ENCODE results near the gene PIGV.

The PIGV gene

GRCh38 chr1:26787381-26787705, 407 bp upstream of the PIGV start:
- peaks cover 47% of the 10 kb centered on the region for H3F3A ChIP-seq (ENCODE audit: control insufficient read depth, insufficient read depth)

GRCh38 chr1:26788515-26788785, 700 bp downstream of the PIGV start:
- Histone ChIP-seq H3K4me3 (ENCODE audit: low read length) (peak overlapping the region; percentile 90), H3K4me2 (ENCODE audit: low read length) (peak overlapping the region; percentile 76), H3K4me1 (ENCODE audit: control insufficient read depth, low read length) (peaks cover 53% of the 10 kb centered on the region), H3K27me3 (ENCODE audit: control insufficient read depth, low read length) (no peaks in the 10 kb centered on the region), H4K20me1 (ENCODE audit: control insufficient read depth, insufficient read depth, low read depth, low read length) (no peaks in the 10 kb centered on the region), H3K9me2 (replicated peaks; ENCODE audit: control insufficient read depth, low read length) (no peaks in the 10 kb centered on the region), H3K79me2 (ENCODE audit: control insufficient read depth, low read length) (peaks cover 11% of the 10 kb centered on the region), H3K36me3 (ENCODE audit: control insufficient read depth, low read length) (peaks cover 11% of the 10 kb centered on the region; the same call in 1 of the 2 replicates), H3F3A (ENCODE audit: control insufficient read depth, insufficient read depth) (peaks cover 36% of the 10 kb centered on the region), H3K27ac (ENCODE audit: low read depth, low read length) (peak overlapping the region; percentile 92), H3K9me3 (ENCODE audit: control insufficient read depth, insufficient read depth, low read length) (no peaks in the 10 kb centered on the region)
- TF ChIP-seq, protein P1, sequence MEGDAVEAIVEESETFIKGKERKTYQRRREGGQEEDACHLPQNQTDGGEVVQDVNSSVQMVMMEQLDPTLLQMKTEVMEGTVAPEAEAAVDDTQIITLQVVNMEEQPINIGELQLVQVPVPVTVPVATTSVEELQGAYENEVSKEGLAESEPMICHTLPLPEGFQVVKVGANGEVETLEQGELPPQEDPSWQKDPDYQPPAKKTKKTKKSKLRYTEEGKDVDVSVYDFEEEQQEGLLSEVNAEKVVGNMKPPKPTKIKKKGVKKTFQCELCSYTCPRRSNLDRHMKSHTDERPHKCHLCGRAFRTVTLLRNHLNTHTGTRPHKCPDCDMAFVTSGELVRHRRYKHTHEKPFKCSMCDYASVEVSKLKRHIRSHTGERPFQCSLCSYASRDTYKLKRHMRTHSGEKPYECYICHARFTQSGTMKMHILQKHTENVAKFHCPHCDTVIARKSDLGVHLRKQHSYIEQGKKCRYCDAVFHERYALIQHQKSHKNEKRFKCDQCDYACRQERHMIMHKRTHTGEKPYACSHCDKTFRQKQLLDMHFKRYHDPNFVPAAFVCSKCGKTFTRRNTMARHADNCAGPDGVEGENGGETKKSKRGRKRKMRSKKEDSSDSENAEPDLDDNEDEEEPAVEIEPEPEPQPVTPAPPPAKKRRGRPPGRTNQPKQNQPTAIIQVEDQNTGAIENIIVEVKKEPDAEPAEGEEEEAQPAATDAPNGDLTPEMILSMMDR (IDR thresholded peaks at IDR 0.05; ENCODE audit: low read depth, low read length, poor library complexity, severe bottlenecking): no peak
- TF ChIP-seq EZH2phosphoT487 (IDR thresholded peaks at IDR 0.05; ENCODE audit: borderline replicate concordance, low read length): no peak

More at GRCh38 chr1:26787381-26787705, 407 bp upstream of the PIGV start:
- peaks cover 22% of the 10 kb centered on the region for H3K36me3 ChIP-seq (ENCODE audit: control insufficient read depth, low read length)
- H3K27me3 ChIP-seq (ENCODE audit: control insufficient read depth, low read length): no peaks in the 10 kb centered on the region
- peaks cover 63% of the 10 kb centered on the region for H3K4me1 ChIP-seq (ENCODE audit: control insufficient read depth, low read length)
- peak overlapping the region; percentile 76 for H3K4me2 ChIP-seq (ENCODE audit: low read length)
- no peaks in the 10 kb centered on the region for H3K9me2 ChIP-seq (replicated peaks; ENCODE audit: control insufficient read depth, low read length)
- TF ChIP-seq EZH2phosphoT487 (IDR thresholded peaks at IDR 0.05; ENCODE audit: borderline replicate concordance, low read length): no peak
- TF ChIP-seq, protein P1 (IDR thresholded peaks at IDR 0.05; ENCODE audit: low read depth, low read length, poor library complexity, severe bottlenecking): no peak
- no peaks in the 10 kb centered on the region for H4K20me1 ChIP-seq (ENCODE audit: control insufficient read depth, insufficient read depth, low read depth, low read length)
- H3K79me2 ChIP-seq (ENCODE audit: control insufficient read depth, low read length): peaks cover 11% of the 10 kb centered on the region
- peak overlapping the region; percentile 92 for H3K27ac ChIP-seq (ENCODE audit: low read depth, low read length)
- peak overlapping the region; percentile 90 for H3K4me3 ChIP-seq (ENCODE audit: low read length)
- no peaks in the 10 kb centered on the region for H3K9me3 ChIP-seq (ENCODE audit: control insufficient read depth, insufficient read depth, low read length)

DNA sequence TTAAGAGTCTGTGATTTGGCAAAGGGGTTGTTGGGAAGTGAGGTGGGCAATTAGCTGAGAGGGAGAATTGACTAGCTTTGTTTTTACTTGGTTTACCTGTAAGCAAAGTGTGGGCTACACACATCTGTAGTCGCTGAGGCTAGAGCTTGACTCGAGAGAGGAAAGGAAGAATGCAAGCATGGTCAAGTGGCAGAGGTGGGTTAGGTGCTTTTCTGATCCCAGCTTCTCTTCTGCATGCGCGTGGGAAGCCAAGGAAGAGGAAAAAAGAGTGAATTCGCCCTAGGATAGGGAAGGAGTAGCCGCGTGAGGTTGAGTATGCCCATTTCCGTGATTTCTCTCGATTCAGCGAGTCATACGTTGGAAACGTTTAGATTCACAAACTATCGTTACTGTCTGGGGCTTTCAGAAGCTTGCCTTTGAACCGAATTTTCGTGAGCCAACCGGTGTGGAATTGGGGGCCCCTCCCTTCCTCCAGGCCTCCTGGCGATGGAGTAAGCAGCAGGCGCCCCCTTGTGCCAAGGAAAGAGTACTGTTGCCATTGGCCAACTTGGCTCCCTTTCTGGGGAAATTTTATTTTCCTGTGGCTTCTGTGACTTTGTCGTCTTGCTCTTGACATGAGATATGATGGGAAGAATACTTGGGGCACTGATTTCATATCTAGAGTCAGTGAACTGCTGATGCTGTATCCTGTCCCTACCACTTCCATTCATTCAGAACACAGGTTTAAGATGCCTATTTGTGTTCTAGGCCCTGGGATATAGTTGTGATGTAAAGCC, 1.3 kb downstream of the PIGV start:
- peaks cover 47% of the 10 kb centered on the region for H3K4me1 ChIP-seq (ENCODE audit: control insufficient read depth, low read length)

More for the DNA sequence above, 1.3 kb downstream of the PIGV start:
- Histone ChIP-seq H4K20me1 (ENCODE audit: control insufficient read depth, insufficient read depth, low read depth, low read length) (no peaks in the 10 kb centered on the region), H3F3A (ENCODE audit: control insufficient read depth, insufficient read depth) (peaks cover 32% of the 10 kb centered on the region), H3K36me3 (ENCODE audit: control insufficient read depth, low read length) (peaks cover 9% of the 10 kb centered on the region), H3K9me2 (replicated peaks; ENCODE audit: control insufficient read depth, low read length) (no peaks in the 10 kb centered on the region), H3K79me2 (ENCODE audit: control insufficient read depth, low read length) (peaks cover 11% of the 10 kb centered on the region), H3K9me3 (ENCODE audit: control insufficient read depth, insufficient read depth, low read length) (no peaks in the 10 kb centered on the region), H3K4me3 (ENCODE audit: low read length) (peak overlapping the region; percentile 90), H3K27ac (ENCODE audit: low read depth, low read length) (peak overlapping the region; percentile 92), H3K27me3 (ENCODE audit: control insufficient read depth, low read length) (no peaks in the 10 kb centered on the region), H3K4me2 (ENCODE audit: low read length) (peak overlapping the region; percentile 76)
- TF ChIP-seq EZH2phosphoT487 (IDR thresholded peaks at IDR 0.05; ENCODE audit: borderline replicate concordance, low read length): no peak
- TF ChIP-seq, protein P1 (IDR thresholded peaks at IDR 0.05; ENCODE audit: low read depth, low read length, poor library complexity, severe bottlenecking): peak; percentile 93
